Effector memory CD4-positive, alpha-beta T cell (primary cell): Measurements from ENCODE around the gene CENPP.
"Not testable (repeated sequence)": the region's sequence is repeated elsewhere in the genome, so short reads cannot be mapped to it uniquely, and the experiment has no call there.

Experiments used
- DNase-seq, 3 donors: peaks; one replicate each; pipeline ENCODE4 v3.0.0-alpha.2; 2020
- H3K27ac ChIP-seq: 2 replicates; pipeline ENCODE4 v1.7.0; 2013; ENCODE audit warnings: mild to moderate bottlenecking, low read length, moderate library complexity; ENCODE audit not compliant: insufficient read depth, poor library complexity, severe bottlenecking
- H3K27me3 ChIP-seq: replicated peaks from 2 replicates; pipeline ENCODE4 v1.7.0; 2013; ENCODE audit warnings: mild to moderate bottlenecking, low read length; ENCODE audit not compliant: insufficient read depth, control insufficient read depth, poor library complexity, severe bottlenecking
- H3K36me3 ChIP-seq: 2 replicates; pipeline ENCODE4 v1.7.0; 2013; ENCODE audit warnings: mild to moderate bottlenecking, low read length, moderate library complexity; ENCODE audit not compliant: control insufficient read depth, insufficient read depth
- H3K4me1 ChIP-seq: 2 replicates; pipeline ENCODE4 v1.7.0; 2013; ENCODE audit warnings: low read length, mild to moderate bottlenecking; ENCODE audit not compliant: control insufficient read depth, insufficient read depth, poor library complexity, severe bottlenecking
- H3K4me3 ChIP-seq: 2 replicates; pipeline ENCODE4 v1.7.0; 2013; ENCODE audit warnings: low read length, low read depth, mild to moderate bottlenecking; ENCODE audit not compliant: insufficient read depth, poor library complexity, severe bottlenecking
- H3K9me3 ChIP-seq: 2 replicates; pipeline ENCODE4 v1.7.0; 2013; ENCODE audit warnings: mild to moderate bottlenecking, low read length, moderate library complexity; ENCODE audit not compliant: control insufficient read depth

CENPP gene

GRCh38 chr9:92411157-92411556 is 85.4 kb downstream of the CENPP start:
- not testable (repeated sequence) for H3K4me3 ChIP-seq, H3K36me3 ChIP-seq, H3K9me3 ChIP-seq, H3K27ac ChIP-seq, H3K27me3 ChIP-seq, DNase-seq, H3K4me1 ChIP-seq

- no peak overlapping the region for H3K4me3 ChIP-seq
- no peaks in the 10 kb centered on the region for H3K9me3 ChIP-seq
- H3K27ac ChIP-seq: no peak overlapping the region
- no peaks in the 10 kb centered on the region for H3K4me1 ChIP-seq
- H3K27me3 ChIP-seq: no peaks in the 10 kb centered on the region
- no peak for DNase-seq
- H3K36me3 ChIP-seq: no peaks in the 10 kb centered on the region
Observed at GRCh38 chr9:92414566-92414965, 88.8 kb downstream of the CENPP start.

- Histone ChIP-seq H3K4me1 (no peaks in the 10 kb centered on the region), H3K27ac (no peak overlapping the region), H3K4me3 (no peak overlapping the region), H3K36me3 (no peaks in the 10 kb centered on the region), H3K27me3 (no peaks in the 10 kb centered on the region), H3K9me3 (no peaks in the 10 kb centered on the region)
- DNase-seq: no peak
Observed at GRCh38 chr9:92422611-92423338, 97.0 kb downstream of the CENPP start.

- H3K4me1 ChIP-seq: no peaks in the 10 kb centered on the region
- no peak overlapping the region for H3K27ac ChIP-seq
- no peaks in the 10 kb centered on the region for H3K36me3 ChIP-seq
- H3K9me3 ChIP-seq: no peaks in the 10 kb centered on the region
- H3K27me3 ChIP-seq: no peaks in the 10 kb centered on the region
- DNase-seq: no peak
- H3K4me3 ChIP-seq: no peak overlapping the region
Observed at GRCh38 chr9:92423612-92424011, 97.9 kb downstream of the CENPP start.

- H3K27ac ChIP-seq: no peak within 1 kb of the TSS
- no peaks in the 10 kb centered on the region for H3K9me3 ChIP-seq
- H3K4me1 ChIP-seq: no peaks in the 10 kb centered on the region
- no peaks in the 10 kb centered on the region for H3K27me3 ChIP-seq
- H3K4me3 ChIP-seq: no peak within 1 kb of the TSS
- no peaks in the 10 kb centered on the region for H3K36me3 ChIP-seq
- no peak for DNase-seq
Observed at GRCh38 chr9:92424340-92424739, 98.6 kb downstream of the CENPP start, which contains the start of gene OMD. Gene OMD, minus strand, starts transcription at chr9:92424471. Its CDS starts 6,913 bp downstream, at chr9:92417558.

GRCh38 chr9:92425474-92425873 is 99.7 kb downstream of the CENPP start:
- Histone ChIP-seq H3K27me3 (no peaks in the 10 kb centered on the region), H3K9me3 (no peaks in the 10 kb centered on the region)
- no peak for DNase-seq

GRCh38 chr9:92426501-92427145 is 100.9 kb downstream of the CENPP start:
- Histone ChIP-seq H3K36me3 (no peaks in the 10 kb centered on the region), H3K9me3 (no peaks in the 10 kb centered on the region), H3K27ac (no peak overlapping the region), H3K4me3 (no peak overlapping the region), H3K27me3 (no peaks in the 10 kb centered on the region), H3K4me1 (no peaks in the 10 kb centered on the region)
- no peak for DNase-seq

More at GRCh38 chr9:92425474-92425873, 99.7 kb downstream of the CENPP start:
- Histone ChIP-seq H3K27ac (no peak overlapping the region), H3K36me3 (no peaks in the 10 kb centered on the region), H3K4me3 (no peak overlapping the region), H3K4me1 (no peaks in the 10 kb centered on the region)

GRCh38 chr9:92429836-92430235 is 104.1 kb downstream of the CENPP start:
- H3K27me3 ChIP-seq: no peaks in the 10 kb centered on the region
- DNase-seq: no peak
- H3K36me3 ChIP-seq: no peaks in the 10 kb centered on the region
- no peak overlapping the region for H3K27ac ChIP-seq
- H3K4me3 ChIP-seq: no peak overlapping the region
- H3K9me3 ChIP-seq: no peaks in the 10 kb centered on the region
- H3K4me1 ChIP-seq: no peaks in the 10 kb centered on the region

GRCh38 chr9:92432350-92432749 is 106.6 kb downstream of the CENPP start:
- no peak for DNase-seq
- no peaks in the 10 kb centered on the region for H3K4me1 ChIP-seq
- no peak overlapping the region for H3K4me3 ChIP-seq
- H3K36me3 ChIP-seq: no peaks in the 10 kb centered on the region
- H3K27me3 ChIP-seq: no peaks in the 10 kb centered on the region
- H3K9me3 ChIP-seq: no peaks in the 10 kb centered on the region
- no peak overlapping the region for H3K27ac ChIP-seq

GRCh38 chr9:92432972-92433548 is 107.3 kb downstream of the CENPP start:
- Histone ChIP-seq H3K4me1 (no peaks in the 10 kb centered on the region), H3K4me3 (no peak overlapping the region), H3K27me3 (no peaks in the 10 kb centered on the region), H3K27ac (no peak overlapping the region), H3K36me3 (no peaks in the 10 kb centered on the region), H3K9me3 (no peaks in the 10 kb centered on the region)
- DNase-seq: no peak
